Measurements from ENCODE around the gene SCARB1. TPM values are rescaled to one million over a fixed set of nuclear protein-coding genes. Genes with fewer than 3 reads are reported as not detected.

SCARB1 gene
- total and polyA plus RNA-seq, 2 of the 13 experiments (the other 11 are each of a cell fraction or from before 2014, with no cell fraction given), result 63.4 to 160 TPM

- TF ChIP-seq POLR2AphosphoS2 (IDR thresholded peaks at IDR 0.05; ENCODE audit: low read depth, low read length) (no peak), E2F1 (CRISPR knock-in tag; IDR thresholded peaks at IDR 0.05) (no peak), ZNF577 (CRISPR knock-in tag; IDR thresholded peaks at IDR 0.05; ENCODE audit: borderline replicate concordance, low read depth) (no peak), ESRRA (CRISPR knock-in tag; IDR thresholded peaks at IDR 0.05; ENCODE audit: low read depth) (0 out of 2 replicates have a peak, but pooled peaks have one; percentile 25), ZMYM3 (CRISPR knock-in tag; IDR thresholded peaks at IDR 0.05) (0 out of 2 replicates have a peak, but pooled peaks have one; percentile 21), SSRP1 (CRISPR knock-in tag; IDR thresholded peaks at IDR 0.05) (peak; percentile 81), ZNF34 (CRISPR knock-in tag; IDR thresholded peaks at IDR 0.05; ENCODE audit: borderline replicate concordance) (no peak), EHMT2 (IDR thresholded peaks at IDR 0.05; ENCODE audit: borderline replicate concordance, low read depth, low read length) (no peak), ZNF274 (CRISPR knock-in tag; IDR thresholded peaks at IDR 0.05) (no peak), ZNF558 (CRISPR knock-in tag; IDR thresholded peaks at IDR 0.05; ENCODE audit: borderline replicate concordance) (no peak), MED1 (CRISPR knock-in tag; IDR thresholded peaks at IDR 0.05) (peak; percentile 88), ZNF629 (CRISPR knock-in tag; conservative IDR thresholded peaks at IDR 0.05) (no peak; the same call in 1 of the 2 replicates), KDM6A (CRISPR knock-in tag; IDR thresholded peaks at IDR 0.05; ENCODE audit: low read depth) (no peak), BRF2 (CRISPR knock-in tag; IDR thresholded peaks at IDR 0.05) (peak; percentile 37; the same call in 1 of the 2 replicates), ZNF574 (CRISPR knock-in tag; IDR thresholded peaks at IDR 0.05) (peak; percentile 72), TCF12 (IDR thresholded peaks at IDR 0.05) (no peak), TCF12 (CRISPR knock-in tag; IDR thresholded peaks at IDR 0.05) (no peak), NR2F2 (IDR thresholded peaks at IDR 0.05; ENCODE audit: borderline replicate concordance, low read depth) (no peak), HOXA3 (CRISPR knock-in tag; IDR thresholded peaks at IDR 0.05) (peak; percentile 91), RBM39 (IDR thresholded peaks at IDR 0.05; ENCODE audit: low read depth, low read length, poor library complexity, severe bottlenecking) (no peak), HDAC2 (CRISPR knock-in tag; IDR thresholded peaks at IDR 0.05) (peak; percentile 79; the same call in 1 of the 2 replicates), ZNF800 (CRISPR knock-in tag; IDR thresholded peaks at IDR 0.05) (peak; percentile 76; the same call in 1 of the 2 replicates), ZNF775 (CRISPR knock-in tag; IDR thresholded peaks at IDR 0.05; ENCODE audit: borderline replicate concordance) (no peak), KDM1A (CRISPR knock-in tag; IDR thresholded peaks at IDR 0.05) (no peak)
Observed at GRCh38 chr12:124904306-124905098, 40.8 kb upstream of the SCARB1 start (continued).
